Measurements from ENCODE around the gene HP. TPM values are rescaled to one million over a fixed set of nuclear protein-coding genes. Genes with fewer than 3 reads are reported as not detected.

The HP gene
- total RNA-seq, 1 donor from 2014 or later: not detected

DNA sequence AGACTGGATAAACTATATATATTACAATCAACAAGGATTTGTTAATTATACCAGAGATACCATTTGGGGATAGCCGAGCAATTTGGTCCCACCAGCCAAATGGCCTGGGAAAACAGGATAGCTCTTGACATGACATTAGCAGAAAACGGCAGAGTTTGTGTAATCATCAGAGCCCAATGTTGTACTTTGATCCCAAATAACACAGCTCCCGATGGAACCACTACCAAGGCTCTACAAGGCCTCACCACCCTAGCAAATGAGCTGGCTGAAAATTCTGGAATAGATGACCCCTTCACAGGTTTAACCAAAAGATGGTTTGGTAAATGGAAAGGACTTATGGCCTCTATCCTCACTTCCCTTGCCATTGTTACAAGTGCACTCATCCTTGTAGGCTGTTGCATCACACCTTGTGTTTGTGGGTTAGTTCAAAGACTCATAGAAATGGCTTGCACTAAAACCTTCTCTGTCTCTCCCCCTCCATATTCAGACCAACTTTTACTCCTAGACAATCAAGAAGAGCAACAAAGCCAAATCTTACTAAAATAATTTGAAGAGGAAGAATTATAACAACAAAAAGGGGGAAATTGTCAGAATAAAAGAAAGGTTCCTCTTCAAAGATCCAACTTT lies 29.6 kb downstream of the HP start:
- Mint-ChIP-seq H3K36me3 (ENCODE audit: insufficient read depth) (peaks cover 29% of the 10 kb centered on the region), H3K4me1 (ENCODE audit: low read depth) (no peaks in the 10 kb centered on the region), H3K27ac (no peak overlapping the region), H3K4me3 (ENCODE audit: low read depth) (no peak overlapping the region), H3K27me3 (no peaks in the 10 kb centered on the region), H3K9me3 (ENCODE audit: low read depth) (peaks cover 3% of the 10 kb centered on the region)
- TF ChIP-seq, protein P1, sequence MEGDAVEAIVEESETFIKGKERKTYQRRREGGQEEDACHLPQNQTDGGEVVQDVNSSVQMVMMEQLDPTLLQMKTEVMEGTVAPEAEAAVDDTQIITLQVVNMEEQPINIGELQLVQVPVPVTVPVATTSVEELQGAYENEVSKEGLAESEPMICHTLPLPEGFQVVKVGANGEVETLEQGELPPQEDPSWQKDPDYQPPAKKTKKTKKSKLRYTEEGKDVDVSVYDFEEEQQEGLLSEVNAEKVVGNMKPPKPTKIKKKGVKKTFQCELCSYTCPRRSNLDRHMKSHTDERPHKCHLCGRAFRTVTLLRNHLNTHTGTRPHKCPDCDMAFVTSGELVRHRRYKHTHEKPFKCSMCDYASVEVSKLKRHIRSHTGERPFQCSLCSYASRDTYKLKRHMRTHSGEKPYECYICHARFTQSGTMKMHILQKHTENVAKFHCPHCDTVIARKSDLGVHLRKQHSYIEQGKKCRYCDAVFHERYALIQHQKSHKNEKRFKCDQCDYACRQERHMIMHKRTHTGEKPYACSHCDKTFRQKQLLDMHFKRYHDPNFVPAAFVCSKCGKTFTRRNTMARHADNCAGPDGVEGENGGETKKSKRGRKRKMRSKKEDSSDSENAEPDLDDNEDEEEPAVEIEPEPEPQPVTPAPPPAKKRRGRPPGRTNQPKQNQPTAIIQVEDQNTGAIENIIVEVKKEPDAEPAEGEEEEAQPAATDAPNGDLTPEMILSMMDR (IDR thresholded peaks at IDR 0.05; ENCODE audit: unreplicated experiment): no peak
- DNase-seq (ENCODE audit: low spot score, unreplicated experiment): no peak

- H3K27me3 Mint-ChIP-seq: no peaks in the 10 kb centered on the region
- TF ChIP-seq, protein P1 (IDR thresholded peaks at IDR 0.05; ENCODE audit: unreplicated experiment): no peak
- no peak for DNase-seq (ENCODE audit: low spot score, unreplicated experiment)
- H3K9me3 Mint-ChIP-seq (ENCODE audit: low read depth): peaks cover 3% of the 10 kb centered on the region
- no peak overlapping the region for H3K4me3 Mint-ChIP-seq (ENCODE audit: low read depth)
- H3K27ac Mint-ChIP-seq: no peak overlapping the region
- H3K36me3 Mint-ChIP-seq (ENCODE audit: insufficient read depth): peaks cover 31% of the 10 kb centered on the region
- no peaks in the 10 kb centered on the region for H3K4me1 Mint-ChIP-seq (ENCODE audit: low read depth)
These were observed 30.1 kb downstream of the HP start for GRCh38 chr16:72084445-72084844.

GRCh38 chr16:72085002-72085401 lies 30.7 kb downstream of the HP start:
- Mint-ChIP-seq H3K27me3 (no peaks in the 10 kb centered on the region), H3K27ac (no peak overlapping the region), H3K4me1 (ENCODE audit: low read depth) (no peaks in the 10 kb centered on the region), H3K9me3 (ENCODE audit: low read depth) (peaks cover 3% of the 10 kb centered on the region), H3K36me3 (ENCODE audit: insufficient read depth) (peaks cover 32% of the 10 kb centered on the region), H3K4me3 (ENCODE audit: low read depth) (no peak overlapping the region)
- no peak for DNase-seq (ENCODE audit: low spot score, unreplicated experiment)
- TF ChIP-seq, protein P1 (IDR thresholded peaks at IDR 0.05; ENCODE audit: unreplicated experiment): no peak

- peaks cover 18% of the 10 kb centered on the region for H3K36me3 Mint-ChIP-seq (ENCODE audit: insufficient read depth)
- TF ChIP-seq, protein P1 (IDR thresholded peaks at IDR 0.05; ENCODE audit: unreplicated experiment): no peak
- H3K4me3 Mint-ChIP-seq (ENCODE audit: low read depth): peak overlapping the region; percentile 50
- DNase-seq (ENCODE audit: low spot score, unreplicated experiment): no peak
- H3K4me1 Mint-ChIP-seq (ENCODE audit: low read depth): peaks cover 21% of the 10 kb centered on the region
- H3K27me3 Mint-ChIP-seq: no peaks in the 10 kb centered on the region
- H3K27ac Mint-ChIP-seq: no peak overlapping the region
- no peaks in the 10 kb centered on the region for H3K9me3 Mint-ChIP-seq (ENCODE audit: low read depth)
These were observed 36.9 kb downstream of the HP start for GRCh38 chr16:72091217-72091616.

- DNase-seq (ENCODE audit: low spot score, unreplicated experiment): no peak
- TF ChIP-seq, protein P1 (IDR thresholded peaks at IDR 0.05; ENCODE audit: unreplicated experiment): no peak
- Mint-ChIP-seq H3K27ac (peak overlapping the region; percentile 98), H3K36me3 (ENCODE audit: insufficient read depth) (peaks cover 18% of the 10 kb centered on the region), H3K9me3 (ENCODE audit: low read depth) (no peaks in the 10 kb centered on the region), H3K4me3 (ENCODE audit: low read depth) (peak overlapping the region; percentile 98), H3K4me1 (ENCODE audit: low read depth) (peaks cover 21% of the 10 kb centered on the region), H3K27me3 (no peaks in the 10 kb centered on the region)
These were observed 38.6 kb downstream of the HP start for GRCh38 chr16:72092832-72093447.

Measured in progenitor cell of endocrine pancreas (in vitro differentiated cells).